H9 (cell line): ENCODE results near the gene CDC25B. TPM values are rescaled to one million over a fixed set of nuclear protein-coding genes. Genes with fewer than 3 reads are reported as not detected.
A peak's percentile ranks its signal among the peaks of the same experiment; 100 is the strongest.

Source experiments
- DNase-seq: peaks from one replicate; pipeline ENCODE4 v3.0.0-alpha.2; 2017
- H2AFZ ChIP-seq: one replicate; pipeline ENCODE4 v1.6.1; 2013; ENCODE audit warnings: mild to moderate bottlenecking, low read length, control low read depth, moderate library complexity
- H2AK5ac ChIP-seq: 2 replicates; pipeline ENCODE4 v1.6.1; 2013; ENCODE audit warnings: low read length, control low read depth, mixed read lengths; ENCODE audit not compliant: insufficient read length
- H2BK120ac ChIP-seq: one replicate; pipeline ENCODE4 v1.6.1; 2013; ENCODE audit warnings: low read depth, mild to moderate bottlenecking, low read length, control low read depth, inconsistent platforms; ENCODE audit not compliant: poor library complexity, severe bottlenecking
- H2BK12ac ChIP-seq: 2 replicates; pipeline ENCODE4 v1.6.1; 2013; ENCODE audit warnings: low read length, control low read depth, mixed read lengths, low read depth; ENCODE audit not compliant: insufficient read length
- H2BK15ac ChIP-seq: 2 replicates; pipeline ENCODE4 v1.6.1; 2013; ENCODE audit warnings: low read depth, low read length, control low read depth
- H2BK20ac ChIP-seq: one replicate; pipeline ENCODE4 v1.6.1; 2013; ENCODE audit warnings: low read depth, mild to moderate bottlenecking, low read length, control low read depth, inconsistent platforms; ENCODE audit not compliant: poor library complexity, severe bottlenecking
- H2BK5ac ChIP-seq: 2 replicates; pipeline ENCODE4 v1.6.1; 2013; ENCODE audit warnings: low read length, control low read depth, mixed read lengths; ENCODE audit not compliant: insufficient read length
- H3K14ac ChIP-seq: 2 replicates; pipeline ENCODE4 v1.6.1; 2013; ENCODE audit warnings: low read length, control low read depth; ENCODE audit not compliant: insufficient read depth
- H3K18ac ChIP-seq: 2 replicates; pipeline ENCODE4 v1.6.1; 2013; ENCODE audit warnings: low read depth, mild to moderate bottlenecking, mixed read lengths, low read length, control low read depth; ENCODE audit not compliant: insufficient read length
- H3K23ac ChIP-seq: 2 replicates; pipeline ENCODE4 v1.6.1; 2013; ENCODE audit warnings: low read length, control low read depth, mixed read lengths, low read depth; ENCODE audit not compliant: insufficient read length
- H3K23me2 ChIP-seq: 2 replicates; pipeline ENCODE4 v1.6.1; 2013; ENCODE audit warnings: low read depth, mild to moderate bottlenecking, mixed read lengths, low read length, control low read depth; ENCODE audit not compliant: insufficient read length, poor library complexity, severe bottlenecking
- H3K27ac ChIP-seq: 2 replicates; pipeline ENCODE4 v1.5.1; 2013; ENCODE audit warnings: low read length, control low read depth, mixed read lengths, low read depth; ENCODE audit not compliant: insufficient read length
- H3K27me3 ChIP-seq: 2 replicates; pipeline ENCODE4 v1.6.1; 2013; ENCODE audit warnings: low read length, control low read depth, inconsistent platforms; ENCODE audit not compliant: insufficient read depth
- H3K4ac ChIP-seq: 2 replicates; pipeline ENCODE4 v1.6.1; 2013; ENCODE audit warnings: low read depth, mild to moderate bottlenecking, control low read depth, inconsistent platforms, low read length, moderate library complexity
- H3K4me1 ChIP-seq: 2 replicates; pipeline ENCODE4 v1.6.1; 2013; ENCODE audit warnings: low read length, control low read depth, inconsistent platforms; ENCODE audit not compliant: insufficient read depth
- H3K4me2 ChIP-seq: 2 replicates; pipeline ENCODE4 v1.6.1; 2013; ENCODE audit warnings: low read length, control low read depth, mixed read lengths; ENCODE audit not compliant: insufficient read length, insufficient read depth
- H3K56ac ChIP-seq: 2 replicates; pipeline ENCODE4 v1.6.1; 2013; ENCODE audit warnings: low read depth, mild to moderate bottlenecking, mixed read lengths, low read length, control low read depth; ENCODE audit not compliant: insufficient read length
- H3K79me1 ChIP-seq: 2 replicates; pipeline ENCODE4 v1.6.1; 2013; ENCODE audit warnings: low read depth, mild to moderate bottlenecking, moderate library complexity, low read length, control low read depth, inconsistent platforms; ENCODE audit not compliant: insufficient read depth, poor library complexity, severe bottlenecking
- H3K79me2 ChIP-seq: 2 replicates; pipeline ENCODE4 v1.6.1; 2013; ENCODE audit warnings: low read length, control low read depth, inconsistent platforms; ENCODE audit not compliant: insufficient read depth
- H3K9ac ChIP-seq: 2 replicates; pipeline ENCODE4 v1.6.1; 2013; ENCODE audit warnings: low read length, control low read depth, mixed read lengths; ENCODE audit not compliant: insufficient read length; ENCODE audit errors: extremely low read depth
- H3K9me3 ChIP-seq: one replicate; pipeline ENCODE4 v1.6.1; 2013; ENCODE audit warnings: low read depth, low read length, inconsistent platforms; ENCODE audit not compliant: control insufficient read depth
- H3T11ph ChIP-seq: one replicate; pipeline ENCODE4 v1.6.1; 2013; ENCODE audit warnings: mild to moderate bottlenecking, low read length, control low read depth, inconsistent platforms
- H4K20me1 ChIP-seq: one replicate; pipeline ENCODE4 v1.6.1; 2013; ENCODE audit not compliant: control insufficient read depth, insufficient read length, insufficient read depth
- H4K5ac ChIP-seq: 2 replicates; pipeline ENCODE4 v1.6.1; 2013; ENCODE audit warnings: low read depth, mild to moderate bottlenecking, mixed read lengths, low read length, control low read depth; ENCODE audit not compliant: insufficient read length
- H4K8ac ChIP-seq: replicated peaks from 2 replicates; pipeline ENCODE4 v1.6.1; 2013; ENCODE audit warnings: low read length, control low read depth, mixed read lengths, low read depth; ENCODE audit not compliant: insufficient read length
- H4K91ac ChIP-seq: 2 replicates; pipeline ENCODE4 v1.6.1; 2013; ENCODE audit warnings: low read depth, mild to moderate bottlenecking, moderate library complexity, mixed read lengths, low read length, control low read depth; ENCODE audit not compliant: insufficient read length
- H3K27ac Mint-ChIP-seq, 3 experiments: 2 replicates in 2 of 3; 3 replicates in 1 of 3; pipeline ENCODE4 v1.8.0; 2020 to 2021; ENCODE audit warnings: mixed read lengths in 3 of 3, mild to moderate bottlenecking in 1 of 3, moderate library complexity in 1 of 3
- H3K27me3 Mint-ChIP-seq: 2 replicates; pipeline ENCODE4 v1.8.0; 2021; ENCODE audit warnings: low read depth, mild to moderate bottlenecking, moderate library complexity, mixed read lengths
- H3K36me3 Mint-ChIP-seq, 3 experiments: 2 replicates in 2 of 3; 3 replicates in 1 of 3; pipeline ENCODE4 v1.8.0; 2020 to 2021; ENCODE audit warnings: low read depth in 3 of 3, mixed read lengths in 3 of 3; ENCODE audit not compliant: insufficient read depth in 1 of 3
- H3K4me1 Mint-ChIP-seq, 2 experiments: 2 replicates each; pipeline ENCODE4 v1.8.0; 2020; ENCODE audit warnings: mixed read lengths in 2 of 2
- H3K4me3 Mint-ChIP-seq, 2 experiments: 2 replicates in 1 of 2; 3 replicates in 1 of 2; pipeline ENCODE4 v1.8.0; 2020 to 2021; ENCODE audit warnings: mild to moderate bottlenecking in 2 of 2, mixed read lengths in 2 of 2, moderate library complexity in 1 of 2
- H3K9me3 Mint-ChIP-seq, 2 experiments: 2 replicates in 1 of 2; 3 replicates in 1 of 2; pipeline ENCODE4 v1.8.0; 2020; ENCODE audit warnings: mild to moderate bottlenecking in 2 of 2, mixed read lengths in 2 of 2, moderate library complexity in 1 of 2
- CTCF ChIP-seq: fragments of 200-600 bp; sonication (generic); conservative IDR thresholded peaks from 3 replicates; pipeline ENCODE4 v1.8.0; 2021; ENCODE audit warnings: antibody characterized with exemption, mild to moderate bottlenecking
- WGBS: extraction: QIAGEN DNeasy Blood & Tissue Kit; methylation state at CpG from one replicate; pipeline ENCODE4 v1.1.7; 2013; ENCODE audit warnings: missing lambda C conversion rate, low lambda C conversion rate, mixed read lengths; ENCODE audit not compliant: insufficient read length; ENCODE audit errors: extremely low coverage; 5-methylcytosine and 5-hydroxymethylcytosine counted together
- total RNA-seq: library from RNA; stranded (reverse); gene quantifications from 2 replicates; pipeline ENCODE4 v1.2.1, GENCODE V29; 2021

CDC25B gene
- total RNA-seq, 1 experiment from 2014 or later, result 24.0 TPM

DNA sequence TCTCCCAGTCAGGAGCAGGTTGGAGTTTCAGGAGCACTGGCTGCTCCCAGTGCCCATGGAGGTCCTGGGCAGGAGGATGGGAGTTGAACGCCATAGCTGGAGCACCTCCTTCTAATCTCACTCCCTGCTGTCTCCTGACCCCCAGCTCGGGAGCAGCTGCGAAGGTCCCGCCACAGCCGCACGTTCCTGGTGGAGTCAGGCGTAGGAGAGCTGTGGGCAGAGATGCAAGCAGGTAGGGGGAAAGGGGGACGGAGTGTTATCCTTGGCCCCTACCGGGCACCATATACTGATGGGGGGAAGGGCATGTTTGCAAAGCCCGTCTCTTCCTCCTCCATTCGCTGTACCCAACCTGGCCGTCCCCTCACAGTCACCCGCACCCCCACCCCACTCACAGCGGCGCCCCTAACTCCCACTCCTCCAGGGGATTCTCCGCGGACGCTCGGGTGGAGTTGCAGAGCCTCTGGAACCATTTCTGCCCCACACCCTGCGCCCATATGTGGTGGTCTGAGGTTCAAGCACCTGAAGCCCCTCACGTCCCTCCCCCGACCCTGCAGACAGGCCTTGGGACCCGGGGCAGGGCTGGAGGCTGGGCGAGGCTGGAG lies 46.9 kb upstream of the CDC25B start:
- H2AK5ac ChIP-seq, result no peak overlapping the region
- H4K8ac ChIP-seq, result no peak overlapping the region
- peak overlapping the region; percentile 81 for H3K4me2 ChIP-seq
- H2BK12ac ChIP-seq, result no peak overlapping the region
- no peak for TF ChIP-seq CTCF
- no peak overlapping the region for H3K23ac ChIP-seq
- no peaks in the 10 kb centered on the region for H3K79me1 ChIP-seq
- no peak overlapping the region for H3K56ac ChIP-seq
- Mint-ChIP-seq H3K27ac (no peak overlapping the region), H3K4me3 (no peak overlapping the region), H3K36me3 (peaks cover 5 to 6% (median 5%) of the 10 kb centered on the region in 3 experiments; a peak in 5 of 7 replicates), H3K27me3 (peaks cover 68% of the 10 kb centered on the region), H3K9me3 (no peaks in the 10 kb centered on the region), H3K4me1 (peaks cover 17 to 29% of the 10 kb centered on the region in 2 experiments)
- H4K20me1 ChIP-seq, result no peaks in the 10 kb centered on the region
- H3K27me3 ChIP-seq, result peaks cover 13% of the 10 kb centered on the region
- H2AFZ ChIP-seq, result no peak overlapping the region
- no peak overlapping the region for H3T11ph ChIP-seq
- H3K18ac ChIP-seq, result no peak overlapping the region
- H2BK15ac ChIP-seq, result no peak overlapping the region
- no peak overlapping the region for H2BK20ac ChIP-seq
- no peak overlapping the region for H4K91ac ChIP-seq
- H3K9me3 ChIP-seq, result no peaks in the 10 kb centered on the region
- no peaks in the 10 kb centered on the region for H3K79me2 ChIP-seq
- no peak overlapping the region for H2BK120ac ChIP-seq
- peaks cover 2% of the 10 kb centered on the region; the same call in 1 of the 2 replicates for H3K4me1 ChIP-seq
- WGBS, result no CpG with 5 or more reads among the region's 24 CpGs
- no peak overlapping the region for H3K9ac ChIP-seq
- no peak overlapping the region for H4K5ac ChIP-seq
- no peak for DNase-seq
- peaks cover 30% of the 10 kb centered on the region for H3K23me2 ChIP-seq
- H3K4ac ChIP-seq, result no peak overlapping the region
- H3K14ac ChIP-seq, result no peak overlapping the region; the same call in 1 of the 2 replicates
- H3K27ac ChIP-seq, result no peak overlapping the region
- H2BK5ac ChIP-seq, result no peak overlapping the region
